Measurements from ENCODE around the gene LHX4. TPM values are rescaled to one million over a fixed set of nuclear protein-coding genes. Genes with fewer than 3 reads are reported as not detected.

LHX4 gene
- total RNA-seq, 4 donors from 2014 or later: not detected

- no peak for DNase-seq
- no peak for TF ChIP-seq POLR2A (IDR thresholded peaks at IDR 0.05)
- TF ChIP-seq, protein P1, sequence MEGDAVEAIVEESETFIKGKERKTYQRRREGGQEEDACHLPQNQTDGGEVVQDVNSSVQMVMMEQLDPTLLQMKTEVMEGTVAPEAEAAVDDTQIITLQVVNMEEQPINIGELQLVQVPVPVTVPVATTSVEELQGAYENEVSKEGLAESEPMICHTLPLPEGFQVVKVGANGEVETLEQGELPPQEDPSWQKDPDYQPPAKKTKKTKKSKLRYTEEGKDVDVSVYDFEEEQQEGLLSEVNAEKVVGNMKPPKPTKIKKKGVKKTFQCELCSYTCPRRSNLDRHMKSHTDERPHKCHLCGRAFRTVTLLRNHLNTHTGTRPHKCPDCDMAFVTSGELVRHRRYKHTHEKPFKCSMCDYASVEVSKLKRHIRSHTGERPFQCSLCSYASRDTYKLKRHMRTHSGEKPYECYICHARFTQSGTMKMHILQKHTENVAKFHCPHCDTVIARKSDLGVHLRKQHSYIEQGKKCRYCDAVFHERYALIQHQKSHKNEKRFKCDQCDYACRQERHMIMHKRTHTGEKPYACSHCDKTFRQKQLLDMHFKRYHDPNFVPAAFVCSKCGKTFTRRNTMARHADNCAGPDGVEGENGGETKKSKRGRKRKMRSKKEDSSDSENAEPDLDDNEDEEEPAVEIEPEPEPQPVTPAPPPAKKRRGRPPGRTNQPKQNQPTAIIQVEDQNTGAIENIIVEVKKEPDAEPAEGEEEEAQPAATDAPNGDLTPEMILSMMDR (IDR thresholded peaks at IDR 0.05 in 4 of 5, conservative IDR thresholded peaks at IDR 0.05 in 1 of 5): no peak
- no peak overlapping the region for H3K4me3 ChIP-seq
- no peak for ATAC-seq
- H3K27me3 ChIP-seq: peaks cover 93 to 100% (median 98%) of the 10 kb centered on the region in 3 donors
- no peaks in the 10 kb centered on the region for H3K36me3 ChIP-seq
- in situ Hi-C loops (cut with MboI; ENCODE audit: low sequenced_read_pairs in 4 of 4) (no loop called here), intact Hi-C loops (cut with DNase I; ENCODE audit: low total_unique reads) (no loop called here)
- H3K4me1 ChIP-seq: peaks cover 13 to 24% of the 10 kb centered on the region in 2 donors
- no peaks in the 10 kb centered on the region for H3K9me3 ChIP-seq
- H3K27ac ChIP-seq: no peak overlapping the region
Measured at GRCh38 chr1:180236698-180237509, 6.8 kb downstream of the LHX4 start.

DNA sequence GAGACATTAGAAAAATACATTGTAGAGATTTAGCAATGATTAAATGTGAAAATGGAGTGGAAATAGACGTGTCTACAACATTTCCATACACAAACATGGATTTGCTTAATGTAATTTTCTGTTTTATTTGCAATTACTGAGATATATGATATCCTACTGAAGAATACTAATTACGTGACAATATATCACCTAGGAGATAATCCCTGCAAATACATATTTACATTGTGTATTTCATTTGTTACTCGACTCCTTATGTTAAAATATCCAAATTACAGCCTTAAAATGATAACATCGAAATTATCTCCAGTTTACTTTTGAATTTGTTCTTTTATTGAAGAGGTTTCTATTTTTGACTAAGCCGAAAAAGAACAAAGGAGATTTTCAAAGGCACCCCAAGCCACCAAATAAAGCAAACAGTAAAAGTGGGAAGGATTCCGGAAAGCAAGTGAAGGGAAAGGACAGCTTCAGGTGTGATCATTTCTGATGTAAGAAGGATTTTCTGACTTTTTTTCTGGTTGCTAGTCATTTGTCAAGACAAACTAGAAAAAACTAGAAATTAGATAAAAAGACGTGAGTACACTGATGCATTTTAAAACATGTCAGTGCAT lies 7.9 kb downstream of the LHX4 start:
- no peaks in the 10 kb centered on the region for H3K9me3 ChIP-seq
- no peak for TF ChIP-seq POLR2A (IDR thresholded peaks at IDR 0.05)
- TF ChIP-seq, protein P1 (IDR thresholded peaks at IDR 0.05 in 4 of 5, conservative IDR thresholded peaks at IDR 0.05 in 1 of 5): no peak
- no peaks in the 10 kb centered on the region for H3K36me3 ChIP-seq
- in situ Hi-C loops (cut with MboI; ENCODE audit: low sequenced_read_pairs in 4 of 4) (no loop called here), intact Hi-C loops (cut with DNase I; ENCODE audit: low total_unique reads) (no loop called here)
- no peak for DNase-seq
- no peak overlapping the region for H3K27ac ChIP-seq
- peaks cover 83 to 95% (median 93%) of the 10 kb centered on the region in 3 donors for H3K27me3 ChIP-seq
- H3K4me3 ChIP-seq: no peak overlapping the region
- ATAC-seq: no peak
- H3K4me1 ChIP-seq: peaks cover 11 to 24% of the 10 kb centered on the region in 2 donors

- in situ Hi-C loops (cut with MboI; ENCODE audit: low sequenced_read_pairs in 4 of 4): no loop called here
- H3K36me3 ChIP-seq: no peaks in the 10 kb centered on the region
- H3K27me3 ChIP-seq: peaks cover 75 to 88% (median 87%) of the 10 kb centered on the region in 3 donors
- no peaks in the 10 kb centered on the region for H3K9me3 ChIP-seq
- no peak overlapping the region for H3K4me3 ChIP-seq
- no peak overlapping the region for H3K27ac ChIP-seq
- intact Hi-C loops (cut with DNase I; ENCODE audit: low total_unique reads): no loop called here
- no peak for TF ChIP-seq POLR2A (IDR thresholded peaks at IDR 0.05)
- TF ChIP-seq, protein P1 (IDR thresholded peaks at IDR 0.05 in 4 of 5, conservative IDR thresholded peaks at IDR 0.05 in 1 of 5): no peak
- DNase-seq: no peak
- peaks cover 11 to 17% of the 10 kb centered on the region in 2 donors for H3K4me1 ChIP-seq
- no peak for ATAC-seq
Measured at GRCh38 chr1:180238675-180239074, 8.6 kb downstream of the LHX4 start.

- ATAC-seq (no peak), DNase-seq (no peak)
- intact Hi-C loops (cut with DNase I; ENCODE audit: low total_unique reads) (no loop called here), in situ Hi-C loops (cut with MboI; ENCODE audit: low sequenced_read_pairs in 4 of 4) (loop anchor here in 1 of 4 donors (10.0 kb wide), 1 partner anchor 235 kb away; no protein-coding TSS in a partner anchor)
- H3K4me3 ChIP-seq: no peak overlapping the region
- TF ChIP-seq, protein P1 (IDR thresholded peaks at IDR 0.05 in 4 of 5, conservative IDR thresholded peaks at IDR 0.05 in 1 of 5): no peak
- TF ChIP-seq POLR2A (IDR thresholded peaks at IDR 0.05): no peak
- no peak overlapping the region for H3K27ac ChIP-seq
- peaks cover 68 to 82% (median 80%) of the 10 kb centered on the region in 3 donors for H3K27me3 ChIP-seq
- peaks cover 9 to 11% of the 10 kb centered on the region in 2 donors for H3K4me1 ChIP-seq
- no peaks in the 10 kb centered on the region for H3K9me3 ChIP-seq
- H3K36me3 ChIP-seq: no peaks in the 10 kb centered on the region
Measured at GRCh38 chr1:180239145-180240096, 9.4 kb downstream of the LHX4 start.
